ENCODE measurements around the gene SH3BGR. TPM values are rescaled to one million over a fixed set of nuclear protein-coding genes. Genes with fewer than 3 reads are reported as not detected.
A peak's percentile ranks its signal among the peaks of the same experiment; 100 is the strongest.

Gene SH3BGR
- total RNA-seq, 2 donors from 2014 or later, result 14.6 to 24.9 TPM

GRCh38 chr21:39499156-39499555 is 47.4 kb downstream of the SH3BGR start:
- TF ChIP-seq CTCF (IDR thresholded peaks at IDR 0.05), result no peak
- ATAC-seq (ENCODE audit: insufficient number of reproducible peaks, low FRiP score, low read depth), result no peak

GRCh38 chr21:39502631-39503030 is 50.9 kb downstream of the SH3BGR start:
- ATAC-seq (ENCODE audit: insufficient number of reproducible peaks, low FRiP score, low read depth) (no peak), DNase-seq (ENCODE audit: low spot score) (no peak)
- H3K4me3 ChIP-seq, result no peak overlapping the region
- no peaks in the 10 kb centered on the region for H3K36me3 ChIP-seq
- peak overlapping the region; percentile 48 to 54 for H3K27ac ChIP-seq
- no peaks in the 10 kb centered on the region for H3K27me3 ChIP-seq (replicated peaks; ENCODE audit: insufficient read depth)
- peaks cover 9 to 21% of the 10 kb centered on the region in 2 donors for H3K4me1 ChIP-seq (ENCODE audit: control insufficient read depth in 1 of 2, low read depth in 2 of 2)
- no peak for TF ChIP-seq CTCF (IDR thresholded peaks at IDR 0.05)
- H3K9me3 ChIP-seq, result no peaks in the 10 kb centered on the region

More at GRCh38 chr21:39499156-39499555, 47.4 kb downstream of the SH3BGR start:
- H3K36me3 ChIP-seq, result no peaks in the 10 kb centered on the region
- H3K27me3 ChIP-seq (replicated peaks; ENCODE audit: insufficient read depth), result no peaks in the 10 kb centered on the region
- no peak overlapping the region for H3K4me3 ChIP-seq
- H3K4me1 ChIP-seq (ENCODE audit: control insufficient read depth in 1 of 2, low read depth in 2 of 2), result peaks cover 9 to 21% of the 10 kb centered on the region in 2 donors
- H3K27ac ChIP-seq, result no peak overlapping the region
- DNase-seq (ENCODE audit: low spot score), result no peak
- H3K9me3 ChIP-seq, result no peaks in the 10 kb centered on the region

GRCh38 chr21:39503123-39503762 is 51.5 kb downstream of the SH3BGR start:
- H3K27ac ChIP-seq, result peak overlapping the region; percentile 48 to 54
- no peak for TF ChIP-seq CTCF (IDR thresholded peaks at IDR 0.05)
- DNase-seq (ENCODE audit: low spot score), result no peak

GRCh38 chr21:39504230-39504629 is 52.5 kb downstream of the SH3BGR start:
- ATAC-seq (ENCODE audit: insufficient number of reproducible peaks, low FRiP score, low read depth) (no peak), DNase-seq (ENCODE audit: low spot score) (no peak)
- Histone ChIP-seq H3K36me3 (no peaks in the 10 kb centered on the region), H3K27ac (no peak overlapping the region), H3K4me1 (ENCODE audit: control insufficient read depth in 1 of 2, low read depth in 2 of 2) (peaks cover 9 to 21% of the 10 kb centered on the region in 2 donors), H3K9me3 (no peaks in the 10 kb centered on the region), H3K4me3 (no peak overlapping the region), H3K27me3 (replicated peaks; ENCODE audit: insufficient read depth) (no peaks in the 10 kb centered on the region)
- no peak for TF ChIP-seq CTCF (IDR thresholded peaks at IDR 0.05)

More at GRCh38 chr21:39503123-39503762, 51.5 kb downstream of the SH3BGR start:
- no peaks in the 10 kb centered on the region for H3K36me3 ChIP-seq
- H3K4me1 ChIP-seq (ENCODE audit: control insufficient read depth in 1 of 2, low read depth in 2 of 2), result peaks cover 9 to 21% of the 10 kb centered on the region in 2 donors
- H3K4me3 ChIP-seq, result no peak overlapping the region
- ATAC-seq (ENCODE audit: insufficient number of reproducible peaks, low FRiP score, low read depth), result no peak
- H3K27me3 ChIP-seq (replicated peaks; ENCODE audit: insufficient read depth), result no peaks in the 10 kb centered on the region
- no peaks in the 10 kb centered on the region for H3K9me3 ChIP-seq

- Histone ChIP-seq H3K9me3 (no peaks in the 10 kb centered on the region), H3K36me3 (peaks cover 4% of the 10 kb centered on the region), H3K4me1 (ENCODE audit: control insufficient read depth in 1 of 2, low read depth in 2 of 2) (no peaks in the 10 kb centered on the region), H3K4me3 (no peak overlapping the region), H3K27me3 (replicated peaks; ENCODE audit: insufficient read depth) (no peaks in the 10 kb centered on the region), H3K27ac (no peak overlapping the region)
- ATAC-seq (ENCODE audit: insufficient number of reproducible peaks, low FRiP score, low read depth) (no peak), DNase-seq (ENCODE audit: low spot score) (no peak)
- no peak for TF ChIP-seq CTCF (IDR thresholded peaks at IDR 0.05)
Measured at GRCh38 chr21:39510240-39510639, 58.5 kb downstream of the SH3BGR start.
